ENCODE results near the gene TMEM178A.

TMEM178A gene

GRCh38 chr2:39734445-39734844 lies 68.7 kb downstream of the TMEM178A start:
- peaks cover 11% of the 10 kb centered on the region for H3K4me1 Mint-ChIP-seq
- H3K27me3 Mint-ChIP-seq (ENCODE audit: low read depth, poor library complexity) = no peaks in the 10 kb centered on the region
- H3K36me3 Mint-ChIP-seq (ENCODE audit: low read depth) = peaks cover 64% of the 10 kb centered on the region
- DNase-seq = no peak
- H3K4me3 Mint-ChIP-seq = no peak overlapping the region
- H3K9me3 Mint-ChIP-seq = no peaks in the 10 kb centered on the region
- no peak for TF ChIP-seq CTCF (IDR thresholded peaks at IDR 0.05)
- no peak overlapping the region for H3K27ac Mint-ChIP-seq

- Mint-ChIP-seq H3K27me3 (ENCODE audit: low read depth, poor library complexity) (no peaks in the 10 kb centered on the region), H3K4me3 (no peak overlapping the region), H3K36me3 (ENCODE audit: low read depth) (peaks cover 68% of the 10 kb centered on the region), H3K9me3 (no peaks in the 10 kb centered on the region), H3K4me1 (peaks cover 11% of the 10 kb centered on the region), H3K27ac (no peak overlapping the region)
- DNase-seq = no peak
- no peak for TF ChIP-seq CTCF (IDR thresholded peaks at IDR 0.05)
These were observed 69.9 kb downstream of the TMEM178A start for GRCh38 chr2:39735648-39736047.

- no peak overlapping the region for H3K4me3 Mint-ChIP-seq
- peaks cover 67% of the 10 kb centered on the region for H3K36me3 Mint-ChIP-seq (ENCODE audit: low read depth)
- no peak for DNase-seq
- TF ChIP-seq CTCF (IDR thresholded peaks at IDR 0.05) = no peak
- peaks cover 11% of the 10 kb centered on the region for H3K4me1 Mint-ChIP-seq
- no peaks in the 10 kb centered on the region for H3K9me3 Mint-ChIP-seq
- H3K27me3 Mint-ChIP-seq (ENCODE audit: low read depth, poor library complexity) = no peaks in the 10 kb centered on the region
- H3K27ac Mint-ChIP-seq = no peak overlapping the region
These were observed 70.9 kb downstream of the TMEM178A start for GRCh38 chr2:39736640-39737039.

GRCh38 chr2:39737661-39738060 lies 71.9 kb downstream of the TMEM178A start:
- H3K36me3 Mint-ChIP-seq (ENCODE audit: low read depth) = peaks cover 64% of the 10 kb centered on the region
- H3K9me3 Mint-ChIP-seq = no peaks in the 10 kb centered on the region
- TF ChIP-seq CTCF (IDR thresholded peaks at IDR 0.05) = no peak
- H3K27me3 Mint-ChIP-seq (ENCODE audit: low read depth, poor library complexity) = no peaks in the 10 kb centered on the region
- peak overlapping the region; percentile 71 for H3K27ac Mint-ChIP-seq
- no peak overlapping the region for H3K4me3 Mint-ChIP-seq
- peaks cover 11% of the 10 kb centered on the region for H3K4me1 Mint-ChIP-seq
- DNase-seq = peak; percentile 10

GRCh38 chr2:39738936-39739335 lies 73.2 kb downstream of the TMEM178A start:
- Mint-ChIP-seq H3K4me3 (no peak overlapping the region), H3K36me3 (ENCODE audit: low read depth) (peaks cover 66% of the 10 kb centered on the region), H3K9me3 (no peaks in the 10 kb centered on the region), H3K4me1 (peaks cover 15% of the 10 kb centered on the region), H3K27me3 (ENCODE audit: low read depth, poor library complexity) (no peaks in the 10 kb centered on the region), H3K27ac (peak overlapping the region; percentile 6)
- no peak for TF ChIP-seq CTCF (IDR thresholded peaks at IDR 0.05)
- DNase-seq = no peak

- Mint-ChIP-seq H3K9me3 (no peaks in the 10 kb centered on the region), H3K36me3 (ENCODE audit: low read depth) (peaks cover 61% of the 10 kb centered on the region), H3K27ac (peak overlapping the region; percentile 6), H3K4me1 (peaks cover 15% of the 10 kb centered on the region), H3K27me3 (ENCODE audit: low read depth, poor library complexity) (no peaks in the 10 kb centered on the region), H3K4me3 (no peak overlapping the region)
- no peak for TF ChIP-seq CTCF (IDR thresholded peaks at IDR 0.05)
- no peak for DNase-seq
These were observed 73.7 kb downstream of the TMEM178A start for GRCh38 chr2:39739386-39739785.

Measured in nephron progenitor cell (in vitro differentiated cells).